Panc1 (cell line): ENCODE results near the gene HUNK. TPM values are rescaled to one million over a fixed set of nuclear protein-coding genes. Genes with fewer than 3 reads are reported as not detected.

ENCODE experiments used
- ATAC-seq: fragments of 200-7000 bp; cut with Tn5 transposase; 2 replicates; pipeline ENCODE4 v1.9.1; 2020; ENCODE audit warnings: mild to moderate bottlenecking, moderate library complexity
- BruUV-seq: library from RNA; stranded (reverse); fragments of 400-500 nt; replicated peaks from 2 replicates; lab custom pipeline; 2021; lab: Mats Ljungman, UMichigan
- CTCF ChIA-PET: fragments of 300-600 bp; sonication (Branson Sonifier 250); formaldehyde crosslinking; loops from one replicate; lab custom pipeline; 2022; ENCODE audit warnings: antibody characterized with exemption; lab: Charles Lee
- POLR2A ChIA-PET: fragments of 300-600 bp; sonication (Branson Sonifier 250); formaldehyde crosslinking; loops from one replicate; lab custom pipeline; 2022; ENCODE audit warnings: antibody characterized with exemption; lab: Charles Lee
- DNase-seq: peaks from one replicate; pipeline ENCODE4 v3.0.0-alpha.2; 2010; ENCODE audit warnings: low read depth, low spot score
- H3K27ac ChIP-seq: 2 replicates; pipeline ENCODE4 v1.5.1; 2011; ENCODE audit warnings: mild to moderate bottlenecking, low read length, inconsistent platforms
- H3K27me3 ChIP-seq: fragments of 200-500 bp; sonication (Bioruptor generic); 2 replicates; pipeline ENCODE4 v1.6.0; 2014; ENCODE audit warnings: low read length, inconsistent platforms; ENCODE audit not compliant: control insufficient read depth, insufficient read depth
- H3K36me3 ChIP-seq: fragments of 200-500 bp; sonication (Bioruptor generic); 2 replicates; pipeline ENCODE4 v1.5.1; 2014; ENCODE audit warnings: inconsistent platforms, mild to moderate bottlenecking, low read length, moderate library complexity; ENCODE audit not compliant: control insufficient read depth, insufficient read depth
- H3K4me1 ChIP-seq: 2 replicates; pipeline ENCODE4 v1.5.1; 2011; ENCODE audit warnings: inconsistent platforms, mild to moderate bottlenecking, low read length, moderate library complexity; ENCODE audit not compliant: control insufficient read depth, insufficient read depth
- H3K4me3 ChIP-seq, 2 experiments: 2 replicates each; pipeline ENCODE4 v1.5.1; 2011 to 2012; ENCODE audit warnings: low read depth in 2 of 2, low read length in 2 of 2, mild to moderate bottlenecking in 2 of 2, inconsistent platforms in 1 of 2, moderate library complexity in 1 of 2
- H3K9me3 ChIP-seq: fragments of 200-500 bp; sonication (Bioruptor generic); 2 replicates; pipeline ENCODE4 v1.5.1; 2014; ENCODE audit warnings: low read depth, mild to moderate bottlenecking, inconsistent platforms, low read length, moderate library complexity; ENCODE audit not compliant: control insufficient read depth, insufficient read depth
- CTCF ChIP-seq: fragments of 450-650 bp; IDR thresholded peaks from 2 replicates; pipeline ENCODE4 v1.5.1; 2017; ENCODE audit warnings: mild to moderate bottlenecking
- POLR2AphosphoS5 ChIP-seq: IDR thresholded peaks from 2 replicates; pipeline ENCODE4 v1.6.1; 2012; ENCODE audit warnings: mild to moderate bottlenecking, low read depth, low read length, moderate library complexity
- REST ChIP-seq, 2 experiments: IDR thresholded peaks; 2 replicates each; pipeline ENCODE4 v1.6.1; 2011 to 2012; ENCODE audit warnings: low read depth in 2 of 2, control low read depth in 1 of 2, low read length in 1 of 2, mild to moderate bottlenecking in 1 of 2, moderate library complexity in 1 of 2; ENCODE audit not compliant: insufficient read depth in 1 of 2
- SIN3A ChIP-seq: IDR thresholded peaks from 2 replicates; pipeline ENCODE4 v1.6.1; 2012; ENCODE audit warnings: low read depth, mild to moderate bottlenecking, low read length, moderate library complexity, borderline replicate concordance; ENCODE audit not compliant: insufficient read depth
- TCF7L2 ChIP-seq: IDR thresholded peaks from 2 replicates; pipeline ENCODE4 v1.6.1; 2011; ENCODE audit warnings: mild to moderate bottlenecking, low read depth, low read length, inconsistent platforms
- in situ Hi-C: cut with HindIII; loops from 2 replicates; pipeline ENCODE4 v1.10.0; 2016; ENCODE audit warnings: low sequenced_read_pairs, low pct_unique_long_range_greater_than_20kb
- intact Hi-C: fragments of 100-400 bp; cut with micrococcal nuclease; formaldehyde crosslinking; loops from one replicate; pipeline ENCODE4 v1.10.0; 2022; ENCODE audit not compliant: unreplicated experiment
- total RNA-seq: library from RNA; stranded (reverse); gene quantifications from one replicate; pipeline ENCODE4 v1.2.1, GENCODE V29; 2021; ENCODE audit not compliant: unreplicated experiment

Gene HUNK
- total RNA-seq, 1 experiment from 2014 or later: 0.05 TPM

GRCh38 chr21:31869750-31870149, 3.1 kb upstream of the HUNK start:
- BruUV-seq: no TSS peak
- DNase-seq: no peak
- no peaks in the 10 kb centered on the region for H3K9me3 ChIP-seq
- no peaks in the 10 kb centered on the region for H3K4me1 ChIP-seq
- H3K27ac ChIP-seq: no peak overlapping the region
- POLR2A ChIA-PET: no interaction called here
- no peak overlapping the region for H3K4me3 ChIP-seq
- H3K36me3 ChIP-seq: no peaks in the 10 kb centered on the region
- intact Hi-C loops (loop anchor here (10.0 kb wide), 1 partner anchor 85 kb away; no protein-coding TSS in a partner anchor), in situ Hi-C loops (no loop called here)
- TF ChIP-seq TCF7L2 (no peak), SIN3A (no peak), REST (IDR thresholded peaks at IDR 0.05; ENCODE audit: insufficient read depth in 1 of 2, low read depth in 2 of 2, low read length in 1 of 2) (no peak), POLR2AphosphoS5 (no peak), CTCF (no peak)
- H3K27me3 ChIP-seq: peaks cover 3% of the 10 kb centered on the region; the same call in 1 of the 2 replicates
- ATAC-seq: no peak
- CTCF ChIA-PET: no interaction called here

GRCh38 chr21:31870472-31871193, 2.2 kb upstream of the HUNK start:
- ChIA-PET POLR2A (no interaction called here), CTCF (no interaction called here)

More at GRCh38 chr21:31870472-31871193, 2.2 kb upstream of the HUNK start:
- Histone ChIP-seq H3K27ac (no peak overlapping the region), H3K4me3 (no peak overlapping the region), H3K9me3 (no peaks in the 10 kb centered on the region), H3K4me1 (no peaks in the 10 kb centered on the region), H3K36me3 (no peaks in the 10 kb centered on the region), H3K27me3 (peaks cover 3% of the 10 kb centered on the region; the same call in 1 of the 2 replicates)
- in situ Hi-C loops (no loop called here), intact Hi-C loops (loop anchor here (10.0 kb wide), 1 partner anchor 86 kb away; no protein-coding TSS in a partner anchor)
- no TSS peak for BruUV-seq
- DNase-seq: no peak
- ATAC-seq: no peak
- no peak for TF ChIP-seq CTCF
- TF ChIP-seq REST (IDR thresholded peaks at IDR 0.05; ENCODE audit: insufficient read depth in 1 of 2, low read depth in 2 of 2, low read length in 1 of 2): no peak
- TF ChIP-seq POLR2AphosphoS5: no peak
- TF ChIP-seq TCF7L2: no peak
- no peak for TF ChIP-seq SIN3A
